Choroid plexus epithelial cell (primary cell): ENCODE results near the gene HOXC5.

Source experiments
- DNase-seq: peaks from one replicate; pipeline ENCODE4 v3.0.0-alpha.2; 2010; ENCODE audit warnings: low read depth
- H3K4me3 ChIP-seq: 2 replicates; pipeline ENCODE4 v1.5.1; 2011; ENCODE audit warnings: low read depth, mild to moderate bottlenecking, control low read depth, low read length, moderate library complexity
- CTCF ChIP-seq: conservative IDR thresholded peaks from 2 replicates; pipeline ENCODE4 v1.5.1; 2011; ENCODE audit warnings: low read depth, mild to moderate bottlenecking, control low read depth, inconsistent platforms, low read length, moderate library complexity

The HOXC5 gene

GRCh38 chr12:53992377-53992889, 40.4 kb upstream of the HOXC5 start:
- no peak for TF ChIP-seq CTCF
- DNase-seq = no peak
- H3K4me3 ChIP-seq = no peak overlapping the region

DNA sequence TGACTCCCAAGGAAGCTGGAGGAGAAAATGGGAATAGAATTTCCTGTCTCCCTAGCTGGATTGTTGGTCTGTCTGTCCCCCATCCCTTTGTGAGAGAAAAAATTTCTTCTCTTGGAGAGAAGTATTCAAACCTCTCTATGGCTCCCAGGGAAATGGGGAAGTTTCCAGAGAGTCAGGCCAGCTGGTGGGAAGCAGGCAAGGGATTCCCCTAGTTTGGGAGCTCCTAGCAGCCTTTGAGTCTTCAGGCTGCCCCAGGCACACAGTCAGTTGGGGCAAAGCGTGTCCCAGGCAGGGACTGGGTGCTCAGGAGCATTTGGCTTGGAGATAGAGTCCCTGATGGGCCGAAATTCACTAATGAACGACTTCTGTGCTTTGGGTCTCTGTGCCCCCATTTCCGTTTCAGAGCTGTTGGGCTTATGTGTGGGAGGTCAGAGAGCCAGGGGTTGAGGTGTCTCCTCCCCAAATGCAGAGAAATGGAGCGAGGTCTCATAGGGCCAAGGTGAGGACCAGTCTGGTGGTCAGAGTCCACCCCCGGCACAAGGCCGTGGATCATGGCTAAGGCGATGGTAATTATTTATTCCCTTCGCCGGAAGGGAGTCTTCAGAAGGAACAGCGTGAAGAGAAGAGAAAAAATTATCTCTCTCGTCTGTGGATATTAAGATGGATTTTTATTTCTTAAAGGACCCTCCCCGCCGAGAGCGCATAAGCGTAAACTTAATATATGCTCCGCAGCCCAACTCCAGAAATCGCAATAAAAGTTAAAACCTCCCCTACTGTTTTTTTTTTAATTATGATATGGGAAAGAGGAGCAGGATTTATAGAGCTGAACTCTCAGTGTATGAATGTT, 39.5 kb upstream of the HOXC5 start:
- TF ChIP-seq CTCF = no peak
- no peak for DNase-seq
- H3K4me3 ChIP-seq = no peak overlapping the region

DNA sequence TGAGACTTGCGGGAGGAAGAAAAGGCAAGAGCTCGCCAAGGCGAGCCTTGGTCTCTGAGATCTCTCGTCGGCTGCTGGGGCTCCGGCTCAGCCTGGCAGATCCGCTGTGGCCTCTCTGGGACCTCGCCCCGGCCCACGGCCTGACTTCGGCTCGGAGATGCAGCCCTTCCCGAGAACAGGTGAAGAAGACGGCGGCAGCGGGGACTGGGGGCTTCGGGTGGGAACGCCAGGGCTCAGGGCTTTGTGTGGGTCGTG, 38.9 kb upstream of the HOXC5 start:
- DNase-seq = no peak
- H3K4me3 ChIP-seq = no peak overlapping the region
- no peak for TF ChIP-seq CTCF

DNA sequence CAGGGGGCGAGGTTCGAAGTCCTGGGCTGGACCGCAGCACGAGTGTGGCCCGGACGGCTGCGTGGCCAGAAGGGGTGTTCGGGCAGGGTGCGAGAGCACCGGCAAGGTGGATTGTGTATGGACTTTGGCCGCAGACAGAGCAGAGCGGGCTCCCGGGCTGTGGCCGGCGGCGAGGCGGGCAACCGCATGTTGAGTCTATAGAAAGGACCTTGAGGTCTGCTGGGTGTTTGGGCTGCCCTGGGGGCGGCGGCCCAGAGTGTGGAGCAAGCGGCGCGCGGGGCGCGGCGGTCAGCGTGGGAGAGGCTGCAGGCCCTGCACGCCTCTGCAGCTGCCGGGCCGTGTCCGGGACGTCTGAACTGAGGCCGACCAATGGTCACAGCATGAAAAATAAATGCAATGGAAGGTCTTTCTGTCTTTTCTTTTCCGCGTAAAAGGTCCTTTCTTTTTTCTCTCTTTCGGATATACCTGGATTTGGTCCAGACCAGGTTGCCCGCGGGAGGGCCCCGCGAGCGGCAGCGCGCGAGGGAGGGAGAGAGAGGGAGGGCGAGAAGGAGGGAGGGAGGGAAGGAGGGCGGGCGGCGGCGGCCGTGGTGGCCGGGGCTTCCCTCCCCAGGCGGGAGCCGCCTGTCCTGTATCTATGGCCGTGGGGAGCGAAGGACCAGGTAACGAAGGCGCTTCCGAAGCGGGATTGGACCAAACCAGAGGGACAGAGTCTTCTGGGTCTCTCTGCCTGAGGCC, 38.4 kb upstream of the HOXC5 start:
- no peak for DNase-seq
- TF ChIP-seq CTCF = no peak
- H3K4me3 ChIP-seq = no peak overlapping the region

DNA sequence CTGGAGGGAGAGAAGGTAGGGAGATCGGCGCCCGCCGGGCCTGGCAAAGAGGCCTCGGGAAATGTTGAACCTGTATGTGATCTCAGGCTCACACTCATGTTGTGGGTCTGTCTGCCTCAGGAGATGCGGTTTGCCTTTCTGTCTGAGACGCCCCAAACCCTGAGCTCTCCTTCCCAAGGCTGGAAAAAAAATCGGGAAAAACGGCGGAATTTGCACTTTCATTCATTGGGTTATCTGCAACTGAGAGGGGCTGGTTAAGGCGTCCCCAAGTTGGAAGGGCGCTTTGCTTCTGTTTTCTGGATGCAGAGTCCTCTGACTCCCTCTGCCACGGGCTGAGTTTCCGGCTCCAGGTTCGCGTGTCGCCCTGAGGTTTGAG, 37.9 kb upstream of the HOXC5 start:
- DNase-seq = no peak
- H3K4me3 ChIP-seq = no peak overlapping the region
- TF ChIP-seq CTCF = no peak

DNA sequence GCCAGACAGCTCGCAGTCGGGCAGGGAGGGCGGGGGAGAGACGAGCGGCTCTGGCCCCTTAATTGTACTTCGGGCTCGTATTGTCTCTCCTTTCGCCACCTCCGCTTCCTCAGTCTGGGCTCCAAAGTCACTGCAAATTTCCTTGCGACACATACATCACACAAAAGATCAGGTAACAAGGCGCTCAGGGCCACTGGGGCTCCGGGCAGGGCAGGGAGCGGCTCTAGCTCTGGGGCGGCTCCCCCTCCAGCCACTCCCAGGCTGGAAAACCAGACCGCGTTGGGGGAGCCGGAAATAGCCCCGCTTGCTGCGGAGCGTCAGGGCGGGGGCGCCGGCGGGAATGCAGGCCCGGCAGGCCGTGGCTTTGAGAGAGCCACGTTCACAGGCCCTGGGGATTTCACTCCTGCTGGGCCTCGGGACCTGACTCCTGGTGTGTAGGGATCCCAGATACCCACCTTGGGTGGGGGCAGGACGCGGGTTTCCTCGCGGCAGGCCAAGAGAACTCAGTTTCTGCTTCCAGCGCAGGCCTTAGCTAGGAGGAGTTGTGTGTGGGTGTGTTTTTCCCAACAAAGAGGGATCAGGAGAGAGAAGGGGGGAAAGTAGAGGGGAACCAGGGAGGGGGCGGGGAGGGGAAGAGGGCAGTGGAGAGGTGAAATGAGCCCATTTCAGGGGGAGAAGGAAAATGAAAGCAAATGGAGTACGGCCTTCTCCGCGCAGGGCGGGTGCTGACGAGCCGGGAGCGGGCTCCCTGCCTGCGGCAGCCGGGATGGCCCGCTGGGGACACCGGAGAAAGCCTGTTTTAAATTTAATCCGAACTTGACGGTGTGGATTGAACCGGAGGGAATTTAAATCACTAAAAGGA, 37.2 kb upstream of the HOXC5 start:
- no peak for DNase-seq
- peak overlapping the region; percentile 46 for H3K4me3 ChIP-seq
- no peak for TF ChIP-seq CTCF
